ENCODE results near the gene ENG.

- TF ChIP-seq CTCF (conservative IDR thresholded peaks at IDR 0.05 in 1 of 2, IDR thresholded peaks at IDR 0.05 in 1 of 2; ENCODE audit: extremely low read depth in 1 of 2, insufficient read depth in 1 of 2, low read depth in 1 of 2, low read length in 2 of 2) (no peak), EZH2 (IDR thresholded peaks at IDR 0.05; ENCODE audit: borderline replicate concordance, low read length) (no peak)
Measured at GRCh38 chr9:127854960-127855359, 502 bp upstream of the ENG start.
